Measurements from ENCODE around the gene ZNF672. TPM values are rescaled to one million over a fixed set of nuclear protein-coding genes. Genes with fewer than 3 reads are reported as not detected.
"Not testable (repeated sequence)": the region's sequence is repeated elsewhere in the genome, so short reads cannot be mapped to it uniquely, and the experiment has no call there.

ZNF672 gene
- polyA plus RNA-seq, 1 of the 3 experiments (the other 2 are of a cell fraction): 14.2 TPM

DNA sequence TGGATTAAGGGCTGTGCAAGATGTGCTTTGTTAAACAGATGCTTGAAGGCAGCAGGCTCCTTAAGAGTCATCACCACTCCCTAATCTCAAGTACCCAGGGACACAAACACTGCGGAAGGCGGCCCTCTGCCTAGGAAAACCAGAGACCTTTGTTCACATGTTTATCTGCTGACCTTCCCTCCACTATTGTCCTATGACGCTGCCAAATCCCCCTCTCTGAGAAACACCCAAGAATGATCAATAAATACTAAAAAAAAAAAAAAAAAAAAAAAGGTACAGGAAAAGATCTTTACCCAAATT is 7.4 kb upstream of the ZNF672 start:
- H3K4me1 ChIP-seq (ENCODE audit: control insufficient read depth in 1 of 2, insufficient read depth in 2 of 2, low read depth in 1 of 2, low read length in 1 of 2); H4K20me1 ChIP-seq (ENCODE audit: insufficient read depth); H2AFZ ChIP-seq (ENCODE audit: low read depth); H3K36me3 ChIP-seq (replicated peaks in 1 of 2; ENCODE audit: control insufficient read depth in 1 of 2, insufficient read depth in 2 of 2, low read length in 1 of 2); DNase-seq; H3K79me2 ChIP-seq (ENCODE audit: insufficient read depth); H3K4me2 ChIP-seq; H3K9ac ChIP-seq; H3K9me3 ChIP-seq; H3K27ac ChIP-seq (ENCODE audit: low read depth in 2 of 2, low read length in 1 of 2); H3K27me3 ChIP-seq (ENCODE audit: insufficient read depth); POLR2A ChIA-PET; H3K4me3 ChIP-seq (ENCODE audit: low read depth in 2 of 2, low read length in 1 of 2); H3K9me2 ChIP-seq: not testable (repeated sequence)
- CTCF ChIA-PET: interaction anchor here (1.8 kb wide), 1 partner anchor 11 kb away, joined by 8 read pairs; no protein-coding TSS in a partner anchor
- peaks cover 13% of the 10 kb centered on the region for H3F3A ChIP-seq (replicated peaks; ENCODE audit: insufficient read depth)
- 83% methylated on average over 3 of the region's 3 CpGs for WGBS (ENCODE audit: low lambda C conversion rate)

GRCh38 chr1:248831842-248832241 is 6.2 kb upstream of the ZNF672 start:
- TF ChIP-seq RXRA (IDR thresholded peaks at IDR 0.05; ENCODE audit: borderline replicate concordance, low read depth) (no peak), RCOR1 (IDR thresholded peaks at IDR 0.05; ENCODE audit: low read length) (no peak), POLR2AphosphoS5 (IDR thresholded peaks at IDR 0.05; ENCODE audit: low read depth, low read length) (no peak), ELF1 (IDR thresholded peaks at IDR 0.05) (no peak), MEF2A (IDR thresholded peaks at IDR 0.05; ENCODE audit: borderline replicate concordance, low read depth) (no peak), GABPA (IDR thresholded peaks at IDR 0.05; ENCODE audit: low read depth) (no peak)
- TF ChIP-seq, protein P1, sequence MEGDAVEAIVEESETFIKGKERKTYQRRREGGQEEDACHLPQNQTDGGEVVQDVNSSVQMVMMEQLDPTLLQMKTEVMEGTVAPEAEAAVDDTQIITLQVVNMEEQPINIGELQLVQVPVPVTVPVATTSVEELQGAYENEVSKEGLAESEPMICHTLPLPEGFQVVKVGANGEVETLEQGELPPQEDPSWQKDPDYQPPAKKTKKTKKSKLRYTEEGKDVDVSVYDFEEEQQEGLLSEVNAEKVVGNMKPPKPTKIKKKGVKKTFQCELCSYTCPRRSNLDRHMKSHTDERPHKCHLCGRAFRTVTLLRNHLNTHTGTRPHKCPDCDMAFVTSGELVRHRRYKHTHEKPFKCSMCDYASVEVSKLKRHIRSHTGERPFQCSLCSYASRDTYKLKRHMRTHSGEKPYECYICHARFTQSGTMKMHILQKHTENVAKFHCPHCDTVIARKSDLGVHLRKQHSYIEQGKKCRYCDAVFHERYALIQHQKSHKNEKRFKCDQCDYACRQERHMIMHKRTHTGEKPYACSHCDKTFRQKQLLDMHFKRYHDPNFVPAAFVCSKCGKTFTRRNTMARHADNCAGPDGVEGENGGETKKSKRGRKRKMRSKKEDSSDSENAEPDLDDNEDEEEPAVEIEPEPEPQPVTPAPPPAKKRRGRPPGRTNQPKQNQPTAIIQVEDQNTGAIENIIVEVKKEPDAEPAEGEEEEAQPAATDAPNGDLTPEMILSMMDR (IDR thresholded peaks at IDR 0.05): no peak
- Histone ChIP-seq H3F3A (replicated peaks; ENCODE audit: insufficient read depth) (peaks cover 7% of the 10 kb centered on the region), H3K27me3 (ENCODE audit: insufficient read depth) (no peaks in the 10 kb centered on the region), H3K4me1 (ENCODE audit: control insufficient read depth in 1 of 2, insufficient read depth in 2 of 2, low read depth in 1 of 2, low read length in 1 of 2) (peaks cover 2 to 6% of the 10 kb centered on the region in 2 experiments; a peak in 2 of 4 replicates), H3K9me2 (no peaks in the 10 kb centered on the region), H3K36me3 (replicated peaks in 1 of 2; ENCODE audit: control insufficient read depth in 1 of 2, insufficient read depth in 2 of 2, low read length in 1 of 2) (no peaks in the 10 kb centered on the region), H4K20me1 (ENCODE audit: insufficient read depth) (no peaks in the 10 kb centered on the region), H2AFZ (ENCODE audit: low read depth) (no peak overlapping the region), H3K4me3 (ENCODE audit: low read depth in 2 of 2, low read length in 1 of 2) (no peak overlapping the region), H3K9ac (no peak overlapping the region), H3K9me3 (no peaks in the 10 kb centered on the region), H3K79me2 (ENCODE audit: insufficient read depth) (no peaks in the 10 kb centered on the region), H3K27ac (ENCODE audit: low read depth in 2 of 2, low read length in 1 of 2) (no peak overlapping the region), H3K4me2 (no peak overlapping the region)
- ChIA-PET POLR2A (interaction anchor here (0.7 kb wide), 1 partner anchor 15 kb away, joined by 3 read pairs; no protein-coding TSS in a partner anchor), CTCF (interaction anchor here (1.0 to 1.8 kb wide), 2 partner anchors 10 to 93 kb away, joined by 4 to 8 read pairs; no protein-coding TSS in a partner anchor)
- DNase-seq: no peak
- WGBS (ENCODE audit: low lambda C conversion rate): 67% methylated on average over 1 of the region's 1 CpG

DNA sequence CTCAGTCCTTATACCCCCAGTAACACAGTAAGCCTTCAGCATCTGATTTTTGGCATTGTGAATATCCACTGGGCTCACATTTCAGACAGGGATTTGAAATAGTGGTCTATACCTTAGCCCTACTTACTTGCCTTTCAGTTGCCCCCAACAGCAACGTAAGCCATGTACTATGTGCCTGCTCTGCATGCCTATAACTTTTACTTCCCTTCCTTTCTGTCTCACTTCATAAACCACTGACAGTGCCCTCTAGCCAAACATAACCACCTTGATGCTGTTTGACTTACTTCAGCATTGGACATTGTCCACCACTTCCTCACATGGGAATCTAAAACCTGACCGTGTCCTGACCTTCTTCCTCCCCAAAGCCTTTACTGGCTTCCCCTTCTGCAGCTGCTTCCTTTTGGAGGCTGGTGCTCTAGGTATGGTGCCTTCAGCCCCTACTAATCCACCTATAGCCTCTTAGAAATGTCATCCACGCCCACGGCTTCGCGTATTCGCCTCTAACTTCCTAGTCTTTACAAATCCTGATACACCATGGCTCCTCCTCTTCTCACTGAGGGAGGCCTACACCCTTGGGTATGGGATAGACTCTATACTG is 3.6 kb upstream of the ZNF672 start:
- DNase-seq: no peak
- Histone ChIP-seq H3K27ac (ENCODE audit: low read depth in 2 of 2, low read length in 1 of 2) (no peak overlapping the region), H3F3A (replicated peaks; ENCODE audit: insufficient read depth) (peaks cover 7% of the 10 kb centered on the region), H3K9me3 (no peaks in the 10 kb centered on the region), H3K9me2 (no peaks in the 10 kb centered on the region), H3K27me3 (ENCODE audit: insufficient read depth) (no peaks in the 10 kb centered on the region), H4K20me1 (ENCODE audit: insufficient read depth) (no peaks in the 10 kb centered on the region), H3K4me2 (no peak overlapping the region), H3K9ac (no peak overlapping the region), H3K36me3 (replicated peaks in 1 of 2; ENCODE audit: control insufficient read depth in 1 of 2, insufficient read depth in 2 of 2, low read length in 1 of 2) (no peaks in the 10 kb centered on the region), H2AFZ (ENCODE audit: low read depth) (no peak overlapping the region), H3K4me1 (ENCODE audit: control insufficient read depth in 1 of 2, insufficient read depth in 2 of 2, low read depth in 1 of 2, low read length in 1 of 2) (peaks cover 0 to 7% of the 10 kb centered on the region in 2 experiments; a peak in 2 of 4 replicates), H3K79me2 (ENCODE audit: insufficient read depth) (peaks cover 6% of the 10 kb centered on the region), H3K4me3 (ENCODE audit: low read depth in 2 of 2, low read length in 1 of 2) (no peak overlapping the region)
- ChIA-PET CTCF (no interaction called here), POLR2A (no interaction called here)
- WGBS (ENCODE audit: low lambda C conversion rate): 64% methylated on average over 7 of the region's 7 CpGs
- no peak for TF ChIP-seq RXRA (IDR thresholded peaks at IDR 0.05; ENCODE audit: borderline replicate concordance, low read depth)
- no peak for TF ChIP-seq RCOR1 (IDR thresholded peaks at IDR 0.05; ENCODE audit: low read length)
- no peak for TF ChIP-seq RAD21 (IDR thresholded peaks at IDR 0.05; ENCODE audit: low read length)
- no peak for TF ChIP-seq POLR2AphosphoS5 (IDR thresholded peaks at IDR 0.05; ENCODE audit: low read depth, low read length)
- no peak for TF ChIP-seq GATA2 (CRISPR knock-in tag; IDR thresholded peaks at IDR 0.05)

All from SK-N-SH (cell line).